Neural cell (in vitro differentiated cells): Measurements from ENCODE around the gene MED20. TPM values are rescaled to one million over a fixed set of nuclear protein-coding genes. Genes with fewer than 3 reads are reported as not detected.

ENCODE experiments used
- H2AFZ ChIP-seq: fragments of 200-600, 300-800 bp; sonication (generic), shearing (Covaris generic); 2 replicates; pipeline ENCODE4 v1.6.0; 2014; ENCODE audit warnings: low read depth, mild to moderate bottlenecking, antibody characterized with exemption, low read length, moderate library complexity
- H3F3A ChIP-seq: fragments of 200-600 bp; shearing (Covaris generic); 2 replicates; pipeline ENCODE4 v1.6.1; 2016; ENCODE audit warnings: mild to moderate bottlenecking, moderate library complexity, mixed read lengths, antibody characterized with exemption, low read length; ENCODE audit not compliant: insufficient read depth, poor library complexity, severe bottlenecking
- H3K27ac ChIP-seq: fragments of 200-600, 300-800 bp; sonication (generic), shearing (Covaris generic); 2 replicates; pipeline ENCODE4 v1.5.1; 2014; ENCODE audit warnings: mild to moderate bottlenecking, low read length, moderate library complexity
- H3K27me3 ChIP-seq: fragments of 300-800, 200-600 bp; sonication (generic), shearing (Covaris generic); 2 replicates; pipeline ENCODE4 v1.6.0; 2014; ENCODE audit warnings: mild to moderate bottlenecking, low read depth, low read length, moderate library complexity; ENCODE audit not compliant: insufficient read depth
- H3K36me3 ChIP-seq: fragments of 300-800, 200-600 bp; sonication (generic), shearing (Covaris generic); 2 replicates; pipeline ENCODE4 v1.5.1; 2014; ENCODE audit warnings: mild to moderate bottlenecking, antibody characterized with exemption, low read length, moderate library complexity; ENCODE audit not compliant: insufficient read depth
- H3K4me2 ChIP-seq: fragments of 300-800, 200-600 bp; sonication (generic), shearing (Covaris generic); 2 replicates; pipeline ENCODE4 v1.6.0; 2014; ENCODE audit warnings: mild to moderate bottlenecking, low read length
- H3K4me3 ChIP-seq: fragments of 300-800, 200-600 bp; sonication (generic), shearing (Covaris generic); 2 replicates; pipeline ENCODE4 v1.5.1; 2014; ENCODE audit warnings: mild to moderate bottlenecking, low read length, moderate library complexity
- H3K79me2 ChIP-seq: fragments of 200-600 bp; shearing (Covaris generic); replicated peaks from 2 replicates; pipeline ENCODE4 v1.6.0; 2014; ENCODE audit warnings: mild to moderate bottlenecking, low read length, moderate library complexity; ENCODE audit not compliant: insufficient read depth
- H3K9ac ChIP-seq: fragments of 300-800, 200-600 bp; sonication (generic), shearing (Covaris generic); 2 replicates; pipeline ENCODE4 v1.6.1; 2016; ENCODE audit warnings: mild to moderate bottlenecking, low read length, mixed read lengths
- H3K9me2 ChIP-seq: fragments of 200-600 bp; shearing (Covaris generic); 2 replicates; pipeline ENCODE4 v1.6.1; 2016; ENCODE audit warnings: mild to moderate bottlenecking, low read length, mixed read lengths; ENCODE audit not compliant: insufficient read depth
- H3K9me3 ChIP-seq: fragments of 200-600, 300-800 bp; sonication (generic), shearing (Covaris generic); 2 replicates; pipeline ENCODE4 v1.6.1; 2016; ENCODE audit warnings: mild to moderate bottlenecking, mixed run types, low read length, moderate library complexity, mixed read lengths
- H4K20me1 ChIP-seq: fragments of 200-600 bp; shearing (Covaris generic); 2 replicates; pipeline ENCODE4 v1.6.1; 2016; ENCODE audit warnings: mild to moderate bottlenecking, mixed run types; ENCODE audit not compliant: insufficient read depth
- CTCF ChIP-seq: fragments of 450-650 bp; IDR thresholded peaks from 2 replicates; pipeline ENCODE4 v1.5.1; 2014; ENCODE audit warnings: antibody characterized with exemption, mild to moderate bottlenecking, moderate library complexity; ENCODE audit not compliant: poor library complexity, severe bottlenecking
- EP300 ChIP-seq: fragments of 450-650 bp; conservative IDR thresholded peaks from 2 replicates; pipeline ENCODE4 v1.6.1; 2014; ENCODE audit warnings: antibody characterized with exemption, mild to moderate bottlenecking, moderate library complexity; ENCODE audit not compliant: poor library complexity, severe bottlenecking
- EZH2 ChIP-seq: fragments of 200-600, 300-800 bp; shearing (Covaris generic), sonication (generic); IDR thresholded peaks from 2 replicates; pipeline ENCODE4 v1.6.1; 2014; ENCODE audit warnings: antibody characterized with exemption, low read length, borderline replicate concordance, mild to moderate bottlenecking; ENCODE audit not compliant: insufficient read depth, poor library complexity, severe bottlenecking
- MXI1 ChIP-seq: fragments of 450-650 bp; conservative IDR thresholded peaks from 2 replicates; pipeline ENCODE4 v1.6.1; 2014; ENCODE audit warnings: antibody characterized with exemption, mild to moderate bottlenecking; ENCODE audit not compliant: poor library complexity, severe bottlenecking
- POLR2AphosphoS5 ChIP-seq: IDR thresholded peaks from 2 replicates; pipeline ENCODE4 v1.6.1; 2012
- RAD21 ChIP-seq: fragments of 450-650 bp; conservative IDR thresholded peaks from 2 replicates; pipeline ENCODE4 v1.6.1; 2014; ENCODE audit warnings: antibody characterized with exemption, mild to moderate bottlenecking, moderate library complexity
- SMC3 ChIP-seq: fragments of 450-650 bp; conservative IDR thresholded peaks from 2 replicates; pipeline ENCODE4 v1.6.1; 2014; ENCODE audit warnings: antibody characterized with exemption, mild to moderate bottlenecking, moderate library complexity; ENCODE audit not compliant: poor library complexity
- TAF1 ChIP-seq: IDR thresholded peaks from 2 replicates; pipeline ENCODE4 v1.6.1; 2012; ENCODE audit warnings: low read depth
- polyA plus RNA-seq: library from polyadenylated mRNA; depleted of rRNA; stranded (reverse); fragments of >200 nt; gene quantifications from 2 replicates; pipeline ENCODE4 v1.2.3, GENCODE V29; 2014
- TF ChIP-seq, protein P1 (sequence below): IDR thresholded peaks from 2 replicates; pipeline ENCODE4 v1.6.1; 2012; ENCODE audit warnings: borderline replicate concordance

MED20 gene
- polyA plus RNA-seq, 1 donor from 2014 or later, result 21.2 TPM

GRCh38 chr6:41884957-41885356, 36.0 kb downstream of the MED20 start:
- no peaks in the 10 kb centered on the region for H3K9me2 ChIP-seq
- H3K36me3 ChIP-seq, result peaks cover 6% of the 10 kb centered on the region
- H4K20me1 ChIP-seq, result no peaks in the 10 kb centered on the region
- no peaks in the 10 kb centered on the region for H3K27me3 ChIP-seq
- TF ChIP-seq, protein P1, sequence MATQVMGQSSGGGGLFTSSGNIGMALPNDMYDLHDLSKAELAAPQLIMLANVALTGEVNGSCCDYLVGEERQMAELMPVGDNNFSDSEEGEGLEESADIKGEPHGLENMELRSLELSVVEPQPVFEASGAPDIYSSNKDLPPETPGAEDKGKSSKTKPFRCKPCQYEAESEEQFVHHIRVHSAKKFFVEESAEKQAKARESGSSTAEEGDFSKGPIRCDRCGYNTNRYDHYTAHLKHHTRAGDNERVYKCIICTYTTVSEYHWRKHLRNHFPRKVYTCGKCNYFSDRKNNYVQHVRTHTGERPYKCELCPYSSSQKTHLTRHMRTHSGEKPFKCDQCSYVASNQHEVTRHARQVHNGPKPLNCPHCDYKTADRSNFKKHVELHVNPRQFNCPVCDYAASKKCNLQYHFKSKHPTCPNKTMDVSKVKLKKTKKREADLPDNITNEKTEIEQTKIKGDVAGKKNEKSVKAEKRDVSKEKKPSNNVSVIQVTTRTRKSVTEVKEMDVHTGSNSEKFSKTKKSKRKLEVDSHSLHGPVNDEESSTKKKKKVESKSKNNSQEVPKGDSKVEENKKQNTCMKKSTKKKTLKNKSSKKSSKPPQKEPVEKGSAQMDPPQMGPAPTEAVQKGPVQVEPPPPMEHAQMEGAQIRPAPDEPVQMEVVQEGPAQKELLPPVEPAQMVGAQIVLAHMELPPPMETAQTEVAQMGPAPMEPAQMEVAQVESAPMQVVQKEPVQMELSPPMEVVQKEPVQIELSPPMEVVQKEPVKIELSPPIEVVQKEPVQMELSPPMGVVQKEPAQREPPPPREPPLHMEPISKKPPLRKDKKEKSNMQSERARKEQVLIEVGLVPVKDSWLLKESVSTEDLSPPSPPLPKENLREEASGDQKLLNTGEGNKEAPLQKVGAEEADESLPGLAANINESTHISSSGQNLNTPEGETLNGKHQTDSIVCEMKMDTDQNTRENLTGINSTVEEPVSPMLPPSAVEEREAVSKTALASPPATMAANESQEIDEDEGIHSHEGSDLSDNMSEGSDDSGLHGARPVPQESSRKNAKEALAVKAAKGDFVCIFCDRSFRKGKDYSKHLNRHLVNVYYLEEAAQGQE, result no peak
- TF ChIP-seq SMC3 (no peak), TAF1 (no peak), MXI1 (no peak), POLR2AphosphoS5 (no peak), EZH2 (no peak), RAD21 (no peak), EP300 (no peak), CTCF (no peak)
- no peak overlapping the region for H3K27ac ChIP-seq
- no peak overlapping the region for H2AFZ ChIP-seq
- H3F3A ChIP-seq, result no peaks in the 10 kb centered on the region
- H3K4me3 ChIP-seq, result no peak overlapping the region
- H3K4me2 ChIP-seq, result no peak overlapping the region
- H3K9ac ChIP-seq, result no peak overlapping the region
- no peaks in the 10 kb centered on the region for H3K9me3 ChIP-seq
- H3K79me2 ChIP-seq, result peaks cover 48% of the 10 kb centered on the region

DNA sequence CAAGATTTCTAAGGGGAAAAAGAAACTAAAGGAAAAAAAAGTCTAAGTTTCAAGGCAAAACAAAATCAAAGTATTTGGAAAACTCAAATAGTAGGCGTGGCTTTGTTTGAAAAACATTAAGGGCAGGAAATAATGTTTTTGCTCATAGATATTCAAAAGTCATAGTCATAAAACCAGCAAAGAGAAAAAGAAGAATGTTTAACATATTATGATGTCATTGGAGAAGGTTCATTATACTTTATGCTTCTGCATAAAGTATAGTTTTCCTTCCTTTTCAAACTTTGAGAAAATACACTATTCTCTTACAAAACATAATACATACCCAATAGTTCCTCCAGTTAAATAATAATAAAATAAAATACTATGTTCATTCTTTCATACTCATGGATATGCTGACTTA, 39.4 kb downstream of the MED20 start:
- H3K9me2 ChIP-seq, result no peaks in the 10 kb centered on the region
- no peaks in the 10 kb centered on the region for H3K27me3 ChIP-seq
- no peak overlapping the region for H3K27ac ChIP-seq
- no peak overlapping the region for H3K4me2 ChIP-seq
- TF ChIP-seq SMC3, result no peak
- TF ChIP-seq TAF1, result no peak
- TF ChIP-seq MXI1, result no peak
- TF ChIP-seq EP300, result no peak
- TF ChIP-seq CTCF, result no peak
- TF ChIP-seq EZH2, result no peak
- no peak for TF ChIP-seq RAD21
- TF ChIP-seq POLR2AphosphoS5, result no peak
- TF ChIP-seq, protein P1, result no peak
- H3F3A ChIP-seq, result no peaks in the 10 kb centered on the region
- no peak overlapping the region for H3K9ac ChIP-seq
- no peak overlapping the region for H3K4me3 ChIP-seq
- H2AFZ ChIP-seq, result no peak overlapping the region
- no peaks in the 10 kb centered on the region for H4K20me1 ChIP-seq
- H3K9me3 ChIP-seq, result no peaks in the 10 kb centered on the region
- peaks cover 6% of the 10 kb centered on the region for H3K36me3 ChIP-seq
- peaks cover 41% of the 10 kb centered on the region for H3K79me2 ChIP-seq
